GM23338 (cell line): Measurements from ENCODE around the gene PRKD1. TPM values are rescaled to one million over a fixed set of nuclear protein-coding genes. Genes with fewer than 3 reads are reported as not detected.
A peak's percentile ranks its signal among the peaks of the same experiment; 100 is the strongest.

ENCODE experiments used
- ATAC-seq: fragments of 200-7000 bp; cut with Tn5 transposase; 3 replicates; pipeline ENCODE4 v1.9.1; 2020
- DNase-seq: peaks from one replicate; pipeline ENCODE4 v3.0.0-alpha.2; 2015; ENCODE audit warnings: low spot score
- H2AFZ ChIP-seq: fragments of 200-600 bp; sonication (generic); 2 replicates; pipeline ENCODE4 v1.8.0; 2016; ENCODE audit warnings: antibody characterized with exemption, mild to moderate bottlenecking, moderate library complexity
- H3F3A ChIP-seq: fragments of 200-600 bp; sonication (generic); replicated peaks from 2 replicates; pipeline ENCODE4 v1.8.0; 2017; ENCODE audit warnings: antibody characterized with exemption, mixed run types, low read depth
- H3K27ac ChIP-seq: fragments of 200-600 bp; sonication (generic); 2 replicates; pipeline ENCODE4 v1.6.1; 2016; ENCODE audit warnings: low read depth
- H3K27me3 ChIP-seq: fragments of 200-600 bp; sonication (generic); 2 replicates; pipeline ENCODE4 v1.8.0; 2016; ENCODE audit warnings: mild to moderate bottlenecking, mixed run types, moderate library complexity; ENCODE audit not compliant: insufficient read depth
- H3K36me3 ChIP-seq: fragments of 200-600 bp; sonication (generic); 2 replicates; pipeline ENCODE4 v1.8.0; 2016; ENCODE audit warnings: mild to moderate bottlenecking; ENCODE audit not compliant: insufficient read depth
- H3K4me1 ChIP-seq: fragments of 200-600 bp; sonication (generic); 2 replicates; pipeline ENCODE4 v1.8.0; 2016; ENCODE audit warnings: mild to moderate bottlenecking, moderate library complexity; ENCODE audit not compliant: insufficient read depth
- H3K4me2 ChIP-seq: fragments of 200-600 bp; sonication (generic); 2 replicates; pipeline ENCODE4 v1.7.1; 2017; ENCODE audit warnings: mixed run types
- H3K4me3 ChIP-seq: fragments of 200-600 bp; sonication (generic); 2 replicates; pipeline ENCODE4 v1.6.1; 2016; ENCODE audit warnings: mixed run types
- H3K79me2 ChIP-seq: fragments of 200-600 bp; sonication (generic); replicated peaks from 2 replicates; pipeline ENCODE4 v1.8.0; 2017; ENCODE audit warnings: mild to moderate bottlenecking; ENCODE audit not compliant: insufficient read depth
- H3K9me2 ChIP-seq: fragments of 200-600 bp; sonication (generic); 2 replicates; pipeline ENCODE4 v1.8.0; 2017; ENCODE audit not compliant: insufficient read depth
- H4K20me1 ChIP-seq: fragments of 200-600 bp; sonication (generic); replicated peaks from 2 replicates; pipeline ENCODE4 v1.8.0; 2017; ENCODE audit warnings: mild to moderate bottlenecking; ENCODE audit not compliant: insufficient read depth
- H3K27ac Mint-ChIP-seq: 2 replicates; pipeline ENCODE4 v1.8.0; 2020; ENCODE audit warnings: inconsistent platforms, mild to moderate bottlenecking, moderate library complexity, mixed read lengths
- H3K27me3 Mint-ChIP-seq: 3 replicates; pipeline ENCODE4 v1.8.0; 2022; ENCODE audit warnings: low read depth, mild to moderate bottlenecking, moderate library complexity, mixed read lengths, inconsistent platforms; ENCODE audit not compliant: insufficient read depth, poor library complexity
- H3K36me3 Mint-ChIP-seq: 3 replicates; pipeline ENCODE4 v1.8.0; 2021; ENCODE audit warnings: low read depth, mild to moderate bottlenecking, inconsistent platforms, moderate library complexity, mixed read lengths
- H3K4me1 Mint-ChIP-seq: 3 replicates; pipeline ENCODE4 v1.8.0; 2020; ENCODE audit warnings: mild to moderate bottlenecking, inconsistent platforms, mixed read lengths
- H3K4me3 Mint-ChIP-seq: 3 replicates; pipeline ENCODE4 v1.8.0; 2021; ENCODE audit warnings: moderate library complexity, mild to moderate bottlenecking, inconsistent platforms, mixed read lengths
- H3K9me3 Mint-ChIP-seq: 3 replicates; pipeline ENCODE4 v1.8.0; 2020; ENCODE audit warnings: moderate library complexity, mild to moderate bottlenecking, inconsistent platforms, mixed read lengths
- CREB1 ChIP-seq: fragments of 250-450 bp; sonication (Bioruptor Pico); IDR thresholded peaks from 2 replicates; pipeline ENCODE4 v1.5.0; 2020; ENCODE audit warnings: low read depth, mild to moderate bottlenecking, moderate library complexity
- EZH2 ChIP-seq: fragments of 200-600 bp; sonication (generic); IDR thresholded peaks from one replicate; pipeline ENCODE4 v1.8.0; 2017; ENCODE audit warnings: antibody characterized with exemption, mild to moderate bottlenecking, low read depth; ENCODE audit not compliant: unreplicated experiment
- EZH2phosphoT487 ChIP-seq: fragments of 200-600 bp; sonication (generic); IDR thresholded peaks from one replicate; pipeline ENCODE4 v1.8.1; 2018; ENCODE audit warnings: antibody characterized with exemption; ENCODE audit not compliant: unreplicated experiment
- JUNB ChIP-seq: IDR thresholded peaks from one replicate; pipeline ENCODE4 v1.6.1; 2016; ENCODE audit warnings: antibody characterized with exemption; ENCODE audit not compliant: unreplicated experiment
- NANOG ChIP-seq: IDR thresholded peaks from 2 replicates; pipeline ENCODE4 v1.6.1; 2016; ENCODE audit warnings: antibody characterized with exemption, borderline replicate concordance
- POLR2AphosphoS5 ChIP-seq: IDR thresholded peaks from 2 replicates; pipeline ENCODE4 v1.6.1; 2016; ENCODE audit warnings: antibody characterized with exemption, low read depth
- STAT1 ChIP-seq: IDR thresholded peaks from one replicate; pipeline ENCODE4 v1.6.1; 2016; ENCODE audit warnings: antibody characterized with exemption; ENCODE audit not compliant: unreplicated experiment
- ZNF114 ChIP-seq: fragments of 250-450 bp; sonication (Bioruptor Pico); IDR thresholded peaks from 2 replicates; pipeline ENCODE4 v1.5.0; 2020; ENCODE audit warnings: mild to moderate bottlenecking, moderate library complexity
- ZNF331 ChIP-seq: fragments of 250-450 bp; sonication (Bioruptor Pico); IDR thresholded peaks from 2 replicates; pipeline ENCODE4 v1.5.0; 2020; ENCODE audit warnings: low read depth, mild to moderate bottlenecking, moderate library complexity
- polyA plus RNA-seq: library from polyadenylated mRNA; unstranded; fragments of >200 nt; fragmentation: Nextera tagmentation; extraction: Ambion mirVana; gene quantifications from 2 replicates; pipeline ENCODE4 v1.2.1, GENCODE V29; 2016
- total RNA-seq: library from RNA; depleted of rRNA; stranded (reverse); fragments of >200 nt; shearing (Covaris generic); gene quantifications from 2 replicates; pipeline ENCODE4 v1.2.3, GENCODE V29; 2014
- TF ChIP-seq, protein P1 (sequence below): fragments of 250-450 bp; sonication (Bioruptor Pico); IDR thresholded peaks from 2 replicates; pipeline ENCODE4 v1.5.0; 2020; ENCODE audit warnings: mild to moderate bottlenecking, moderate library complexity
- TF ChIP-seq, protein P2 (sequence below), 2 experiments: fragments of 200-600 bp in 1 of 2; sonication (generic) in 1 of 2; conservative IDR thresholded peaks; 2 replicates each; pipeline versions ENCODE4 v1.5.1 to v1.6.1; 2016 to 2017; ENCODE audit warnings: antibody characterized with exemption in 2 of 2, low read depth in 2 of 2, mild to moderate bottlenecking in 2 of 2, moderate library complexity in 1 of 2
- TF ChIP-seq, protein P3 (sequence below): IDR thresholded peaks from one replicate; pipeline ENCODE4 v1.6.1; 2018; ENCODE audit warnings: antibody characterized with exemption; ENCODE audit not compliant: unreplicated experiment
- TF ChIP-seq, protein P4 (sequence below): IDR thresholded peaks from 2 replicates; pipeline ENCODE4 v1.6.1; 2016; ENCODE audit warnings: antibody characterized with exemption

The PRKD1 gene
- total and polyA plus RNA-seq, 2 experiments from 2014 or later = 3.1 to 9.7 TPM

DNA sequence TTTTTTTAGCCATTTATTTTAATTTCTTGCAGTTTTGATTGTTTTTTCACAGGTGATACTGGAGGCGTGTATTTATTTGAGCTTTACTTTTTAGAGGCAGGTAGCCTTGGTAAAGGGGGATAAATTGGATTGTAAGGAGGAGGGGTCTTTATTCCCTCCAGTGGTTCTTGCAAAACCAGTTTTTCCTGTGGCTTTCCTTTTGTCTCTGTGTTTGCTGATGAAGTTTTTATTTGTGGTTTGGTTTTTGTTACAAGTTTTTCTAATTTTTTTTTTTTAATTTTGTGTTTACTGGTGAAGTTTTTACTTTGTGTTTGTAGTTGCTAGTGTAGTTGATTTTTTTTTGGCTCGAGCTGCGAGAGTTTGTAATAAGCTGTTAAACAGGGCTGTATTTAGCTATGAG is 278.5 kb downstream of the PRKD1 start:
- H3K4me2 ChIP-seq = no peak overlapping the region
- H3K4me3 Mint-ChIP-seq = peak overlapping the region; percentile 7; the same call in 1 of the 3 replicates
- peak overlapping the region; percentile 62 for H3K27ac Mint-ChIP-seq
- H3F3A ChIP-seq = no peaks in the 10 kb centered on the region
- H3K9me3 Mint-ChIP-seq = peaks cover 43% of the 10 kb centered on the region
- no peaks in the 10 kb centered on the region for H3K36me3 ChIP-seq
- peaks cover 4% of the 10 kb centered on the region; the same call in 1 of the 2 replicates for H3K4me1 ChIP-seq
- H3K36me3 Mint-ChIP-seq = peaks cover 39% of the 10 kb centered on the region
- peaks cover 2% of the 10 kb centered on the region for H3K27me3 Mint-ChIP-seq
- no peaks in the 10 kb centered on the region for H3K79me2 ChIP-seq
- peaks cover 17% of the 10 kb centered on the region; the same call in 2 of the 3 replicates for H3K4me1 Mint-ChIP-seq
- H4K20me1 ChIP-seq = no peaks in the 10 kb centered on the region
- no peaks in the 10 kb centered on the region for H3K9me2 ChIP-seq
- no peak overlapping the region for H3K27ac ChIP-seq
- H3K27me3 ChIP-seq = no peaks in the 10 kb centered on the region
- DNase-seq (peak; percentile 41), ATAC-seq (no peak)
- TF ChIP-seq, protein P1, sequence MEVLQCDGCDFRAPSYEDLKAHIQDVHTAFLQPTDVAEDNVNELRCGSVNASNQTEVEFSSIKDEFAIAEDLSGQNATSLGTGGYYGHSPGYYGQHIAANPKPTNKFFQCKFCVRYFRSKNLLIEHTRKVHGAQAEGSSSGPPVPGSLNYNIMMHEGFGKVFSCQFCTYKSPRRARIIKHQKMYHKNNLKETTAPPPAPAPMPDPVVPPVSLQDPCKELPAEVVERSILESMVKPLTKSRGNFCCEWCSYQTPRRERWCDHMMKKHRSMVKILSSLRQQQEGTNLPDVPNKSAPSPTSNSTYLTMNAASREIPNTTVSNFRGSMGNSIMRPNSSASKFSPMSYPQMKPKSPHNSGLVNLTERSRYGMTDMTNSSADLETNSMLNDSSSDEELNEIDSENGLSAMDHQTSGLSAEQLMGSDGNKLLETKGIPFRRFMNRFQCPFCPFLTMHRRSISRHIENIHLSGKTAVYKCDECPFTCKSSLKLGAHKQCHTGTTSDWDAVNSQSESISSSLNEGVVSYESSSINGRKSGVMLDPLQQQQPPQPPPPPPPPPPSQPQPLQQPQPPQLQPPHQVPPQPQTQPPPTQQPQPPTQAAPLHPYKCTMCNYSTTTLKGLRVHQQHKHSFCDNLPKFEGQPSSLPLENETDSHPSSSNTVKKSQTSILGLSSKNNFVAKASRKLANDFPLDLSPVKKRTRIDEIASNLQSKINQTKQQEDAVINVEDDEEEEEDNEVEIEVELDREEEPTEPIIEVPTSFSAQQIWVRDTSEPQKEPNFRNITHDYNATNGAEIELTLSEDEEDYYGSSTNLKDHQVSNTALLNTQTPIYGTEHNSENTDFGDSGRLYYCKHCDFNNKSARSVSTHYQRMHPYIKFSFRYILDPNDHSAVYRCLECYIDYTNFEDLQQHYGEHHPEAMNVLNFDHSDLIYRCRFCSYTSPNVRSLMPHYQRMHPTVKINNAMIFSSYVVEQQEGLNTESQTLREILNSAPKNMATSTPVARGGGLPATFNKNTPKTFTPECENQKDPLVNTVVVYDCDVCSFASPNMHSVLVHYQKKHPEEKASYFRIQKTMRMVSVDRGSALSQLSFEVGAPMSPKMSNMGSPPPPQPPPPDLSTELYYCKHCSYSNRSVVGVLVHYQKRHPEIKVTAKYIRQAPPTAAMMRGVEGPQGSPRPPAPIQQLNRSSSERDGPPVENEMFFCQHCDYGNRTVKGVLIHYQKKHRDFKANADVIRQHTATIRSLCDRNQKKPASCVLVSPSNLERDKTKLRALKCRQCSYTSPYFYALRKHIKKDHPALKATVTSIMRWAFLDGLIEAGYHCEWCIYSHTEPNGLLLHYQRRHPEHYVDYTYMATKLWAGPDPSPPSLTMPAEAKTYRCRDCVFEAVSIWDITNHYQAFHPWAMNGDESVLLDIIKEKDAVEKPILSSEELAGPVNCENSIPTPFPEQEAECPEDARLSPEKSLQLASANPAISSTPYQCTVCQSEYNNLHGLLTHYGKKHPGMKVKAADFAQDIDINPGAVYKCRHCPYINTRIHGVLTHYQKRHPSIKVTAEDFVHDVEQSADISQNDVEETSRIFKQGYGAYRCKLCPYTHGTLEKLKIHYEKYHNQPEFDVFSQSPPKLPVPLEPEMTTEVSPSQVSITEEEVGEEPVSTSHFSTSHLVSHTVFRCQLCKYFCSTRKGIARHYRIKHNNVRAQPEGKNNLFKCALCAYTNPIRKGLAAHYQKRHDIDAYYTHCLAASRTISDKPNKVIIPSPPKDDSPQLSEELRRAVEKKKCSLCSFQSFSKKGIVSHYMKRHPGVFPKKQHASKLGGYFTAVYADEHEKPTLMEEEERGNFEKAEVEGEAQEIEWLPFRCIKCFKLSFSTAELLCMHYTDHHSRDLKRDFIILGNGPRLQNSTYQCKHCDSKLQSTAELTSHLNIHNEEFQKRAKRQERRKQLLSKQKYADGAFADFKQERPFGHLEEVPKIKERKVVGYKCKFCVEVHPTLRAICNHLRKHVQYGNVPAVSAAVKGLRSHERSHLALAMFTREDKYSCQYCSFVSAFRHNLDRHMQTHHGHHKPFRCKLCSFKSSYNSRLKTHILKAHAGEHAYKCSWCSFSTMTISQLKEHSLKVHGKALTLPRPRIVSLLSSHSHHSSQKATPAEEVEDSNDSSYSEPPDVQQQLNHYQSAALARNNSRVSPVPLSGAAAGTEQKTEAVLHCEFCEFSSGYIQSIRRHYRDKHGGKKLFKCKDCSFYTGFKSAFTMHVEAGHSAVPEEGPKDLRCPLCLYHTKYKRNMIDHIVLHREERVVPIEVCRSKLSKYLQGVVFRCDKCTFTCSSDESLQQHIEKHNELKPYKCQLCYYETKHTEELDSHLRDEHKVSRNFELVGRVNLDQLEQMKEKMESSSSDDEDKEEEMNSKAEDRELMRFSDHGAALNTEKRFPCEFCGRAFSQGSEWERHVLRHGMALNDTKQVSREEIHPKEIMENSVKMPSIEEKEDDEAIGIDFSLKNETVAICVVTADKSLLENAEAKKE (CRISPR knock-in tag) = no peak
- TF ChIP-seq STAT1 (no peak), NANOG (no peak), EZH2phosphoT487 (no peak), ZNF114 (no peak), JUNB (no peak), POLR2AphosphoS5 (no peak), EZH2 (no peak), ZNF331 (CRISPR knock-in tag) (no peak), CREB1 (CRISPR knock-in tag) (no peak)
- TF ChIP-seq, protein P2, sequence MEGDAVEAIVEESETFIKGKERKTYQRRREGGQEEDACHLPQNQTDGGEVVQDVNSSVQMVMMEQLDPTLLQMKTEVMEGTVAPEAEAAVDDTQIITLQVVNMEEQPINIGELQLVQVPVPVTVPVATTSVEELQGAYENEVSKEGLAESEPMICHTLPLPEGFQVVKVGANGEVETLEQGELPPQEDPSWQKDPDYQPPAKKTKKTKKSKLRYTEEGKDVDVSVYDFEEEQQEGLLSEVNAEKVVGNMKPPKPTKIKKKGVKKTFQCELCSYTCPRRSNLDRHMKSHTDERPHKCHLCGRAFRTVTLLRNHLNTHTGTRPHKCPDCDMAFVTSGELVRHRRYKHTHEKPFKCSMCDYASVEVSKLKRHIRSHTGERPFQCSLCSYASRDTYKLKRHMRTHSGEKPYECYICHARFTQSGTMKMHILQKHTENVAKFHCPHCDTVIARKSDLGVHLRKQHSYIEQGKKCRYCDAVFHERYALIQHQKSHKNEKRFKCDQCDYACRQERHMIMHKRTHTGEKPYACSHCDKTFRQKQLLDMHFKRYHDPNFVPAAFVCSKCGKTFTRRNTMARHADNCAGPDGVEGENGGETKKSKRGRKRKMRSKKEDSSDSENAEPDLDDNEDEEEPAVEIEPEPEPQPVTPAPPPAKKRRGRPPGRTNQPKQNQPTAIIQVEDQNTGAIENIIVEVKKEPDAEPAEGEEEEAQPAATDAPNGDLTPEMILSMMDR (conservative IDR thresholded peaks at IDR 0.05; ENCODE audit: low read depth in 2 of 2) = no peak
- TF ChIP-seq, protein P3, sequence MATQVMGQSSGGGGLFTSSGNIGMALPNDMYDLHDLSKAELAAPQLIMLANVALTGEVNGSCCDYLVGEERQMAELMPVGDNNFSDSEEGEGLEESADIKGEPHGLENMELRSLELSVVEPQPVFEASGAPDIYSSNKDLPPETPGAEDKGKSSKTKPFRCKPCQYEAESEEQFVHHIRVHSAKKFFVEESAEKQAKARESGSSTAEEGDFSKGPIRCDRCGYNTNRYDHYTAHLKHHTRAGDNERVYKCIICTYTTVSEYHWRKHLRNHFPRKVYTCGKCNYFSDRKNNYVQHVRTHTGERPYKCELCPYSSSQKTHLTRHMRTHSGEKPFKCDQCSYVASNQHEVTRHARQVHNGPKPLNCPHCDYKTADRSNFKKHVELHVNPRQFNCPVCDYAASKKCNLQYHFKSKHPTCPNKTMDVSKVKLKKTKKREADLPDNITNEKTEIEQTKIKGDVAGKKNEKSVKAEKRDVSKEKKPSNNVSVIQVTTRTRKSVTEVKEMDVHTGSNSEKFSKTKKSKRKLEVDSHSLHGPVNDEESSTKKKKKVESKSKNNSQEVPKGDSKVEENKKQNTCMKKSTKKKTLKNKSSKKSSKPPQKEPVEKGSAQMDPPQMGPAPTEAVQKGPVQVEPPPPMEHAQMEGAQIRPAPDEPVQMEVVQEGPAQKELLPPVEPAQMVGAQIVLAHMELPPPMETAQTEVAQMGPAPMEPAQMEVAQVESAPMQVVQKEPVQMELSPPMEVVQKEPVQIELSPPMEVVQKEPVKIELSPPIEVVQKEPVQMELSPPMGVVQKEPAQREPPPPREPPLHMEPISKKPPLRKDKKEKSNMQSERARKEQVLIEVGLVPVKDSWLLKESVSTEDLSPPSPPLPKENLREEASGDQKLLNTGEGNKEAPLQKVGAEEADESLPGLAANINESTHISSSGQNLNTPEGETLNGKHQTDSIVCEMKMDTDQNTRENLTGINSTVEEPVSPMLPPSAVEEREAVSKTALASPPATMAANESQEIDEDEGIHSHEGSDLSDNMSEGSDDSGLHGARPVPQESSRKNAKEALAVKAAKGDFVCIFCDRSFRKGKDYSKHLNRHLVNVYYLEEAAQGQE = no peak
- TF ChIP-seq, protein P4, sequence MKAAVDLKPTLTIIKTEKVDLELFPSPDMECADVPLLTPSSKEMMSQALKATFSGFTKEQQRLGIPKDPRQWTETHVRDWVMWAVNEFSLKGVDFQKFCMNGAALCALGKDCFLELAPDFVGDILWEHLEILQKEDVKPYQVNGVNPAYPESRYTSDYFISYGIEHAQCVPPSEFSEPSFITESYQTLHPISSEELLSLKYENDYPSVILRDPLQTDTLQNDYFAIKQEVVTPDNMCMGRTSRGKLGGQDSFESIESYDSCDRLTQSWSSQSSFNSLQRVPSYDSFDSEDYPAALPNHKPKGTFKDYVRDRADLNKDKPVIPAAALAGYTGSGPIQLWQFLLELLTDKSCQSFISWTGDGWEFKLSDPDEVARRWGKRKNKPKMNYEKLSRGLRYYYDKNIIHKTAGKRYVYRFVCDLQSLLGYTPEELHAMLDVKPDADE = no peak
- no peak overlapping the region for H3K4me3 ChIP-seq
- H2AFZ ChIP-seq = no peak overlapping the region
